ENCODE results near the gene PDIA5. TPM values are rescaled to one million over a fixed set of nuclear protein-coding genes. Genes with fewer than 3 reads are reported as not detected.

PDIA5 gene
- total RNA-seq, 4 donors from 2014 or later, result 4.6 to 17.1 (median 5.3) TPM

DNA sequence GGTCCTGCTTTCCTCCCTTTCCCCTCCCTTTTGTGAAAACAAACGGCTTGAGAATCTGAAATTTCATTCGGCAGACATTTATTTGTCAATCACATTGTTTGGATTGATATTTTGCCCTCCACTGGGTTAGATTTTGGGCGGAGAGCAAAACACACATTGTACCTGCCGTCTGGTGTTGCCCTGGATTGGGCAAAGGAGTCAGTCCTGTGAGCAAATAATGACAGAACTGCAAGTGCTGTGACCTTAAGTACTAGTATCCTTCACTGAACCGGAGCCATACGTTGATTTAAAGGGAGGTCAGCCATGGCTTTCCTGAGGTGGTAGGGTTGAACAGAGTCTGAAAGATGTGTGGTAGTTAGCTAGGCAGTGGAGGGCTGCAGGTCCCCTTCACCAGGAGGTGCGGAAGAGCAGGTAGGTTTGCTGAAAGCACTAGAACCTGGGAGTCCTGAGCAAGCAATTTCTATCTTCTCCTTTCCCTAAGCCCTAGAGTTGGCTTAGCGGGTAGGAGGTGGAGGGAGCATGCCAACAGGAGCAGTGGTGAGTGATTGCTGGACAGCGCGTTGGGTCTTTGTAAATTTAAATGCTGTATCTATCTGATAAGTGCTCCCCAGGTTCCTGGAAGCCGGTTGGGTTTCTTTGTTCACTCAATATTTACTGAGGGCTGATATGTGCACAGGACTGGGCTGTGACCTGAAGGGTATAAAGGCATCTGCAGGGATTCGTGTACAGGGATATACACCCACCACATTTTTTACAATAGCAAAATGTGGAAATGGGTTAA lies 2.0 kb downstream of the PDIA5 start:
- TF ChIP-seq CTCF (IDR thresholded peaks at IDR 0.05), result no peak
- TF ChIP-seq POLR2A (IDR thresholded peaks at IDR 0.05), result no peak
- intact Hi-C loops (cut with DNase I; ENCODE audit: low total_unique reads), result no loop called here
- DNase-seq (ENCODE audit: low spot score in 2 of 2), result peak in 1 of 2 donors; percentile 31
- 81 to 86% methylated on average over 12 of the region's 12 CpGs for WGBS, 2 donors
- no peak overlapping the region for H3K4me3 ChIP-seq (ENCODE audit: low read depth, poor library complexity, severe bottlenecking)

DNA sequence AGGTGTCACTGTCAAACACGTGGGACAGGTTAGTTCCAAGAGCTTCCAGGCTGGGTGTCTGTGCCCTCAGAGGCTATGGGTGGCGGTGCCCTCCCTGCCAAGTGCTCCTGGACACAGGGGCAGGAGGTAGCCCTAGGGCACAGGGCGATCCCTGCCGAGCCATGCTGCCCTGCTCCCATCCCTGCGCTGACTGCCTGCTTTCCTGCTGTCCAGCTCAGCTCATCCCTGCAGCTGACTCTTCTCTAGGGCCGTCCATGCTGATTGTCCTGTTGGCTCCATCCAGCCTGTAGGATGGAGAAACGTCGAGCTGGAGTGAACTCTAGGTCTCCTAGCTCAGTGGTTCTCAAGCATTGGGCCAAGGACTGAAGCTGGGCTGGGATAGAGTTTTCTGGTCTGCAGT lies 3.7 kb downstream of the PDIA5 start:
- WGBS, 2 donors, result 71 to 74% methylated on average over 8 of the region's 8 CpGs
- DNase-seq (ENCODE audit: low spot score in 2 of 2), result peak in 1 of 2 donors; percentile 73
- intact Hi-C loops (cut with DNase I; ENCODE audit: low total_unique reads), result no loop called here
- no peak overlapping the region for H3K4me3 ChIP-seq (ENCODE audit: low read depth, poor library complexity, severe bottlenecking)
- TF ChIP-seq CTCF (IDR thresholded peaks at IDR 0.05) (no peak), POLR2A (IDR thresholded peaks at IDR 0.05) (no peak)

DNA sequence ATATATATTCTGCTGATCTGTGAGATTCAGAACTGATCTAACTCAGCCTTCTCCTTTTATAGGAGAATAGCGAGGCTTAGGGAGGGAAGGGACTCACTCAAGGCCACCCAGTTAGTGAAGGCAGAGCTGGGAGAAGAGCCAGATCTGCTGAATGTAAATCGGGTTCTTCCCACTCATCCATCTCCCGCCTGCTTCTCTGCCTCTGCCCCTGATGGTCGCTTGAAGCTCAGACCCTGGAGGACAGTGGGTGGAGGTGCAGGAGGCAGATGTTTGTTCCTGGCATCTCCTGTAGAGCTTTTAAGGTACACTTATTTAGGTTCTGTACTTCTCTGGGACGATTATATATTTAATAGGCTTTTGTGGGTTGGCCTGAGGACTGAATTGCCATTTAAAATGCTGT lies 4.3 kb downstream of the PDIA5 start:
- intact Hi-C loops (cut with DNase I; ENCODE audit: low total_unique reads), result no loop called here
- WGBS, 2 donors, result 53 to 54% methylated on average over 5 of the region's 5 CpGs
- peak in 1 of 2 donors; percentile 8 for DNase-seq (ENCODE audit: low spot score in 2 of 2)
- no peak overlapping the region for H3K4me3 ChIP-seq (ENCODE audit: low read depth, poor library complexity, severe bottlenecking)
- TF ChIP-seq POLR2A (IDR thresholded peaks at IDR 0.05) (no peak), CTCF (IDR thresholded peaks at IDR 0.05) (no peak)

GRCh38 chr3:123071581-123071980 lies 4.8 kb downstream of the PDIA5 start:
- peak in 1 of 2 donors; percentile 75 for DNase-seq (ENCODE audit: low spot score in 2 of 2)
- TF ChIP-seq POLR2A (IDR thresholded peaks at IDR 0.05) (no peak), CTCF (IDR thresholded peaks at IDR 0.05) (no peak)
- no peak overlapping the region for H3K4me3 ChIP-seq (ENCODE audit: low read depth, poor library complexity, severe bottlenecking)
- intact Hi-C loops (cut with DNase I; ENCODE audit: low total_unique reads), result no loop called here
- 80 to 84% methylated on average over 7 of the region's 7 CpGs for WGBS, 2 donors

DNA sequence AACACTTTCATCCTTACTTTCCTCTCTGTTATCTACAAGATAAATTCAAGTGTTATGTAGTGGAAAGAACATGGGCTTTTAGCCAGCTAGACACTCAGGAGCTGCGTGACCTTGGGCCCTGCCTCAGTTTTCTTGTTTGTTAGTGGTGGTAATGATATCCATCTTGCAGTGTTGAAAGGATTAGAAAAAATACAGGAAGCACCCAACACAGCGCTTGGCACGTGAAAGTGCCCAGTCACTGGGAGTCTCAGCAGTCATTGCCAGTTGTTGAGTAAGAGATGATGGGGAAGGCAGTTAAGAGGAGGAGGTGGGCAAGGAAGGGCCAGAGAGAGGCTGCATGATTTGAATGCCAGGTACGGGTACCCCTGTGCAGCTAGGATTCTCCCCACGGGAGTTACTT lies 5.3 kb downstream of the PDIA5 start:
- intact Hi-C loops (cut with DNase I; ENCODE audit: low total_unique reads), result no loop called here
- TF ChIP-seq POLR2A (IDR thresholded peaks at IDR 0.05) (no peak), CTCF (IDR thresholded peaks at IDR 0.05) (no peak)
- no peak overlapping the region for H3K4me3 ChIP-seq (ENCODE audit: low read depth, poor library complexity, severe bottlenecking)

DNA sequence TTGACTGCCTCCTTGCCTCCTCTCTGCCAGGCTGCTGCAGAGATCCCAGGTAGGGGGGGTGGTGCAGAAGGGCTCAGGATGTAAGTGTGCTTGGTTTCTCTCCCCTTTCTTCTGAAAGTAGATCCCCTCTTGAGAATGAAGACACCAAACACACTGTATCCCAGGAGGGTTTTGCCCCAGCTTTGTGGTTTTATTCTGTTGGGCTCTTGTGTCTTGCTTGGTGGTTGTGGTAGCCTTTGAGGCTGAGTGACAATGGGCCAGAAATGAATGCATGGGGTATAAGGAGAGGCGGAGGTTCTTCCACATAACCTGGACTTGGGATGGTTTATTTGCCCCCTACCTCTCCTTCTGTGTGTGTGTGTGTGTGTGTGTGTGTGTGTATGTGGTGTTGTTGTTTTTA lies 5.7 kb downstream of the PDIA5 start:
- no peak overlapping the region for H3K4me3 ChIP-seq (ENCODE audit: low read depth, poor library complexity, severe bottlenecking)
- WGBS, 2 donors, result 89 to 100% methylated on average over 1 of the region's 1 CpG
- DNase-seq (ENCODE audit: low spot score in 2 of 2), result no peak
- intact Hi-C loops (cut with DNase I; ENCODE audit: low total_unique reads), result no loop called here
- TF ChIP-seq POLR2A (IDR thresholded peaks at IDR 0.05) (no peak), CTCF (IDR thresholded peaks at IDR 0.05) (no peak)

More for the DNA sequence above, 5.3 kb downstream of the PDIA5 start:
- DNase-seq (ENCODE audit: low spot score in 2 of 2), result peak in 1 of 2 donors; percentile 56
- WGBS, 2 donors, result 79% methylated on average over 5 of the region's 5 CpGs
